ENCODE results near the gene THTPA.
"Not testable (repeated sequence)": the region's sequence is repeated elsewhere in the genome, so short reads cannot be mapped to it uniquely, and the experiment has no call there.

Gene THTPA

DNA sequence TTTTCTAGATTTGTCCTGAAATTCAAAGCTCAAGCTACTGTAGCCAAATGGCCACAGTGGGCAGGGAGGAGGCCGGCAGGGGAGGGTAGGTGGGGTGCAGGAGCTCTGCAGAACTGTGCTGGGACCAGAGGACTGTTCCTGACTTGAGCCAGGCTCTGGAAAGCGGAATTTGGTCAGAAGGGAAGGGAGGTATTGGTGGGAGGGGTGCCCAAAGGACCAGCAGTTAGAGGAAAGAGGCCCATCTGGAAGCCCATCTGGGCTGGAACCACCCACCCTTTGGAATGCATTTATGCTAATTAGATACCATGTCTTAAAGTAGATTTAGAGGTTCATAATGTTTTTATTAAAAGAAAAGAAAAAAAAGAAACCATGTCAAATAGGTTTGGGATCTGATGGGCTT, 47.0 kb downstream of the THTPA start:
- no peak overlapping the region for H3K4me3 ChIP-seq (ENCODE audit: low read depth, low read length)
- DNase-seq (ENCODE audit: low read depth), result no peak

DNA sequence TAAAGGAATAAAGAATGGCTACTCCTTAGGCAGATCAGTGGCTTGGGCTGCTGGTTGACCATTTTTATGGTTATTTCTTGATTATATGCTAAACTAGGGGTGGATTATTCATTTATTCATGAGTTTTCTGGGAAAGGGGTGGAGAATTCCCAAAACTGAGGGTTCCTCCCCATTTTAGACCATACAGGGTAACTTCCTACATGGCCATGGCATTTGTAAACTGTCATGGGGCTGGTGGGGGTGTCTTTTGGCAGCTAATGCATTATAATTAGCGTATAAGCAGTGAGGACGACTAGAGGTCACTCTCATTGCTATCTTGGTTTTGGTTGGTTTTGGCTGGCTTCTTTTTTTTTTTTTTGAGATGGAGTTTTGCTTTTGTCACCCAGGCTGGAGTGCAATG, 48.1 kb downstream of the THTPA start:
- no peak overlapping the region for H3K4me3 ChIP-seq (ENCODE audit: low read depth, low read length)
- DNase-seq (ENCODE audit: low read depth), result no peak

DNA sequence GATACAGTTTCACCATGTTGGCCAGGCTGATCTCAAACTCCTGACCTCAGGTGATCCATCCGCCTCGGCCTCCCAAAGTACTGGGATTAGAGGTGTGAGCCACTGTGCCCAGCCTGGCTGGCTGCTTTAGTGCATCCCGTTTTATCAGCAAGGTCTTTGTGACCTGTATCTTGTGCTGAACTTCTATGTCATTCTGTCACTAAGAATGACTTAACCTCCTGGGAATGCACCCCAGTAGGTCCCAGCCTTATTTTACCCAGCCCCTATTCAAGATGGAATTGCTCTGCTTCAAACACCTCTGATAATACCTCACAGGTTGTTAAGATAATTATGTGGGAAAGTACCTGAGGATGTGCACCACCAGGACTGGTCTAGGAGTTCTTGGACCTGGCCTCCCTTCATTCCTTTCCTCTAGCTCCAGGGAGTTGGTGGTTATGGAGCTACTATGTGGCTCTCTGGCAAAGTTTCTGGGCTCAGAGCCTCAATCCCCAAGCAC, 48.7 kb downstream of the THTPA start:
- no peak overlapping the region for H3K4me3 ChIP-seq (ENCODE audit: low read depth, low read length)
- no peak for DNase-seq (ENCODE audit: low read depth)

DNA sequence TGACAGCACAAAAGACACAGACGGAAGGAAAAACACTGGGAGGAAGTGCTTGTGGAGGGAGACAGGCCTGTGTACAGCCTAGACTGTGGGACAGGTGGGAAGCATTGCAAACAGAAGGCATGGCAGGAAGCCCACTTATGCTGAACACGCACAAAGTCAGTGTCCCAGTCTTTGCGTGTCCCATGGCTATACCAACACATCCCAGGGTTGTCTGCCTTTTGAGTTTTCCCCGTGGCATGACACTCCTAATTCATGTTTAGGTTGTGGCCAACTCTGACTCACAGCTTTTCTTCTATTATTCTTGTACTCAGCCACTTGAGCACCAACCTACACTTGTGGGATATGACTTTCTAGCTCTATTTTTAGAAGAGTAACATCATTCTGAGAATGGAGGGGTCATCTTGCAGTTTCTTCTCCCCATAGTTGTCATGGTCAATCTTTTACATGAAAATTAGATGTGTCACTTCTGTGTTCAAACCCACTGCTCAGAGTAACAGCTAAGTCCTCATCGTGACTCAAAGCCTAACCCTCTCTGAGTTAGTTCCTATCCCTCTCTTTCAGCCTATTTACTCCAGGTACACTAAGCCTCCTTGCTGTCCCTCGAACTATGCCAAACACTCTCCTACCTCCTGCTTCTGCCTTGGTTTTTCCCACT, 50.0 kb downstream of the THTPA start:
- no peak for DNase-seq (ENCODE audit: low read depth)

DNA sequence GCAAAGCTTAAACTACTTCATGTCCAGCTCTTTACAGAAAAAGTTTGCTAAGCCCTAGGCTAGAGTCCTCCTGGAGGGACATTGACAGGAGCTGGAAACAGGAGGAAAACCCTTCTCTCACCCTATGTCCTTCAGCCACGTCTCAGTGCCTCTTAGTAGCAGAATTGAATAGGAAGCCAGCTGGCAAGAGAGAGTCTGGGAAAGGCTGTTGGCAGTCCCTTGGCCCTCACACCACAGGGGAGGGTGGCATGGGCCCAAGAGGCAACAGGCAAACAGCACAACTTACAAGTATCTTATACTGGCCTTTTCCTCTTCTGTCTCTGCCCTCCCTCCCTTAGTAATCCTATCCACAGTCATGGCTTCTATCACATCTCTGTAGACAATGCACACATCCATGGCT, 52.4 kb downstream of the THTPA start:
- DNase-seq (ENCODE audit: low read depth), result no peak
- H3K4me3 ChIP-seq (ENCODE audit: low read depth, low read length), result no peak overlapping the region

More for the DNA sequence above, 50.0 kb downstream of the THTPA start:
- no peak overlapping the region for H3K4me3 ChIP-seq (ENCODE audit: low read depth, low read length)

DNA sequence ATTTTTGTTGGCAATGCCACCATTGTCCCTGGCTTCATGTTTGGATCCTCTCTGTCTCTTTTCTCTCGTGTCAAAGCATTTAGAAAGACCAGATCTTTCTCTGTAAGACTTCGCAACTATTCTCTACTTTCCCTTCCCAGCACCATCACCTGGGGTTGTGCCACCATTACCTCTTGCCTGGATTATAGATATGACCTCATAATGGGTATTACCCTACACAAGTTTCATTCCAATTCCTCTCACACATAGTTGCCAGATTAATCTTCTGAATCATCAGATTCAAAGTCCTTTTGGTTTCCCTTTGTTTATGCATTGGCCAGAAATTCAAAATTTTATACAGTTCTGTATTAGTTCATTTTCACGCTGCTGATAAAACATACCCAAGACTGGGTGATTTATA, 52.9 kb downstream of the THTPA start:
- no peak for DNase-seq (ENCODE audit: low read depth)
- no peak overlapping the region for H3K4me3 ChIP-seq (ENCODE audit: low read depth, low read length)

DNA sequence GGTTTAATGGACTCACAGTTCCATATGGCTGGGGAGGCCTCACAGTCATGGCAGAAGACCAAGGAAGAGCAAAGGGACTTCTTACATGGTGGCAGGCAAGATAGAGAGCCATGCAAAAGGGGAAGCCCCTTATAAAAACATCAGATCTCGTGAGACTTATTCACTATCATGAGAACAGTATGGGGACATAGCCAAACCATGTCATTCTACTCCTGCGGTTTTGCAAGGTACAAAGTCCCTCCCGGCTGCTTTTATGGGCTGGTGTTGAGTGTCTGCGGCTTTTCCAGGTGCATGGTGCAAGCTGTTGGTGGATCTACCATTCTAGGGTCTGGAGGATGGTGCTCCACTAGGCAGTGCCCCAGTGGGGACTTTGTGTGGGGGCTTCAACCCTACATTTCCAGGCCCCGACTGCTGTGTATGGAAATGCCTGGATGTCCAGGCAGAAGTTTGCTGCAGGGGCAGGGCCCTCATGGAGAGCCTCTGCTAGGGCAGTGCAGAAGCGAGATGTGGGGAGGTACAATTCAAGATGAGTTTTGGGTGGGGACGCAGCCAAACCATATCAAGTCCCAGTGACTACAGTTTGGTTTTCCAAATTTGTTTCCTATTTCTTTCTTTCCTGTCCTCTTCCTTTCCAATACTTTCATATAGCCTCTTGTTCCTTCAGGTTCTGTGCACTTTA, 53.5 kb downstream of the THTPA start:
- not testable (repeated sequence) for DNase-seq (ENCODE audit: low read depth); H3K4me3 ChIP-seq (ENCODE audit: low read depth, low read length)
